Esophagus muscularis mucosa (tissue), 4 donors: ENCODE measurements around the gene MIAT.

Experiments
- CTCF ChIP-seq, 3 experiments: fragments of 200-600 bp in 2 of 3; fragments of 450-650 bp in 1 of 3; sonication (generic) in 2 of 3; IDR thresholded peaks; one replicate each; pipeline ENCODE4 v1.5.1; 2017 to 2019; ENCODE audit warnings: antibody characterized with exemption in 3 of 3, mild to moderate bottlenecking in 2 of 3, moderate library complexity in 1 of 3
- EP300 ChIP-seq: sonication (generic); formaldehyde crosslinking; IDR thresholded peaks from one replicate; pipeline ENCODE4 v1.6.1; 2017; ENCODE audit warnings: antibody characterized with exemption
- POLR2A ChIP-seq: fragments of 450-650 bp; IDR thresholded peaks from one replicate; pipeline ENCODE4 v1.6.1; 2017; ENCODE audit warnings: antibody characterized with exemption, moderate library complexity, mild to moderate bottlenecking, low read depth

GRCh38 chr22:26609287-26609686, 48.1 kb upstream of the MIAT start:
- no peak for TF ChIP-seq EP300
- TF ChIP-seq CTCF (IDR thresholded peaks at IDR 0.05) = no peak
- no peak for TF ChIP-seq POLR2A
